8988T (cell line): ENCODE results near the gene UBE2V1.

Experiments
- DNase-seq: peaks from one replicate; pipeline ENCODE4 v3.0.0; 2011

UBE2V1 gene

DNA sequence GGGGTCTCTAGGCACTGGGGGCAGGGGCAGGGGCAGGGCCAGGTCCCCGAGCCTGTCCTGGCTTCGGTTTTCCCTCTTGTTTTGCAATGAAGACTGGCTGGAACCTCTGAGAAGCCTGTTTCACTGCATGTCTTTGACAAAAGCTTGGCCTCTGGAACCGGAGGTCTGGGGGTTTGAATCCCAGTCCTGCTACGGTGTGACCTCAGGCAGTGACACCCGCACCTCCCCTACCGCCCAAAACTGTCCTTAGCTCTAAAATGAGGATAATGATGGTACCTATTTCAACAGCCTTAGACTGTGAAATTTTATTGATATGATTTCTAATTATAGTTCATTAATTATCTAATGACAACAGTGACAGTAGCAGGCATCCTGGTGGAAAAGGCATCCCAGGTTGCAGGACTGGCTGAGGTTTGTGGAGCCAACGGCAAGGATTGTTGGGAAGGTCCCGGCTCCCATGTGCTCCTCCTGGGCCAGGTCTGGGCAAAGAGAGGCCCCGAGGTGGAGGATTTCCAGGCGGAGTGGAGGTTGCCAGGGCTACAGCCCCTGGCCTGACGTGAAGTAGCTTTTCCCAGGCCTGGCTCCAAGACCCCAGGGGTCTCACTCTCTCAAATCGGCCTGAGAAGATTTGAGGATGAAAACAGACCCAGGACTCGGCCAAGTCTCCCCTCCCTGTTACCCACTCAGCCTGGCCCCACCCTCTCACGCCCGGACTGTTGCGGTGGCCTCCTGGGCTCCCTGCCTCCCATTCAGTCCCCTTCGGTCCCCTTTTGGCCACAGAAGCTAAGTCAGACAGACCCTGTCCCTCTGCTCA is 72.3 kb downstream of the UBE2V1 start:
- DNase-seq = no peak

DNA sequence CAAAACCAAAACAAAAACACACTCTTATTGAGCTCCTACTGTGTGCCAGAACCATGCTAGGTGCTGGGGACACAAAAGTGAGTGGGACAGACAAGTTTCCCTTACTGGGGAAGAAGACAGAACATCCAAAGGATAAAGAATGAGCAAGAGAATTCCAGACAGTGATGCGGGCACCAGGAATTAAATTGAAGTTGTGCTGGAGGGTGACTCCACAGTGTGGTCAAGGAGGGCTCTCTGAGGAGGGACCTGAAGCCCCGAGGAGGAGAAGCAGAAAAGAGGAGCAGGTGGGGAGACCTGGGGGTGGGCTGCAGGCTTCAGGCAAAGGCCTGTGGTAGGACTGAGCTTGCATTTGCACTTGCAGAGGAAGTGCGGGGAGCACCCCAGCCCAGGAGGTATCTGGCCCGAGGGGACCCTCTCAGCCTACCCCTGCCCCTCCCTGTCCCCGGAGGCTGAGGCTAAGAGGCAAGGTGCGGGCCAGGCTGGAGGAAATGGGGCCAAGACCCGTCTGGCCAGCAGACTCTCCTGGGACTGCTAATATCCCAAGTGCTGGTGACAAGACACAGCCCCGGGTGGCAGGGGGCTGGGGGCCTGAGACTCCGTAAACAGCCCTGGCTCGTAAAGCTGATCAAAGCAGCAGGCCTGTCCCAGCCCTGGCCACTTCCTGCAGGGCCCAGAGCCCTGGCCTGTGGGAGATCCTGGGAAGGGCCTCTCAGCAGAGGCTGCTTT is 73.1 kb downstream of the UBE2V1 start:
- no peak for DNase-seq

- no peak for DNase-seq
Observed at GRCh38 chr20:50038574-50038991, 74.4 kb downstream of the UBE2V1 start.

DNA sequence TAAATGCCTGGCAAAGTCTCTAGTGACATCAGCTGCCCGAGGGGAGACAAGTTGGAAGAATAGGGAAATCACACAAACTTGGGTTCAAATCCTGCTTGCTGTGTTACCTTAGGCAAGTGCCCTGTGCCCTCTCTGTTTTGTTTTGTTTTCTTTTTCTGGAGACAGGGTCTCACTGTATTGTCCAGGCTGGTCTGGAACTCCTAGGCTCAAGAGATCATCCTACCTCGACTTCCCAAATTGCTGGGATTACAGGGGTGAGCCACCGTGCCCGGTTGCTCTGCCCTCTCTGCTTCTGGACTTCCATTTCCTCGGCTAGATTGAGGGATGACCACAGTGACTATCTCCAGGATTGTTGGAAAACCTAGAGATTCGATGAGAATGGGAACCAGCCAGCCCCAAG is 74.8 kb downstream of the UBE2V1 start:
- DNase-seq = no peak

GRCh38 chr20:50037575-50037974 is 75.4 kb downstream of the UBE2V1 start:
- DNase-seq = no peak

DNA sequence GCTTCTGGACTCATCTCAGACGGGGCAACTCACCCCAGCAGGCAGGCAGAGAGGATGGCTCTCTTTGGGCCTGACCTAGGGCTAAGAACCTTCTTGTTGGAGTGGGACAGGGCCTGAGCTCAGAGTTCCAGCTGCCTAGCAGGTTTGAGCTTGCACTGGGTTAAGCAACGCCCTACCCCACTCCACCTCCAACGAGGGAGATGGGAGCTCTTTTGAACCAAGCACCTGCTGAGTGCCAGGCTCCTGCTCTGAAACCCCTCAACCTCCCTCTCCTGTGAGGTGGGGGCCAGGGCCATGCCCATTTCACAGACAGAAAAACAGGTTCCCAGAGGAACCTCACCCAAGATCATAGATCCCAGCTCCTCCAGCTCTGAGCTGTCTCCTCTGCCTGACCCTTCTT is 75.8 kb downstream of the UBE2V1 start:
- DNase-seq = no peak

DNA sequence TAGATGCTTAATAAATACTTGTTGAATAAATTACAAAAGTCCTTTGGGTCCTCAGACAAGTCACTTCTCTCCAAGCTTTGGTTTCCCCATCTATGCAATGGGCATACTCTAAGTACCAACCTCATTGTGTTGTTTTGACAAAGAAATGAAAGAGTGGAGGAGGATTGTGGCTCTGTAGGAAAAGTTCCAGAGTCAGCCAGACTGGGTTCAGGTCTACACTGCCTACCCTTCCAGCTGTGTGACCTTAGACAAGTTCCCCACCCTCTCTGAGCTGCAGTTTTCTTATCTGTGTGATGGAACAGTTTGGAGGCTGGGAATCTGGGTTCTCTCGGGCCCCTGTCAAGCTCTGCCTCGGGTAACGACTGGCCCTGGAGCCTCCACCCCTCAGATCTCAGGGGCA is 76.2 kb downstream of the UBE2V1 start:
- DNase-seq = no peak

- no peak for DNase-seq
Observed at GRCh38 chr20:50034567-50035180, 78.3 kb downstream of the UBE2V1 start.

- no peak for DNase-seq
Observed at GRCh38 chr20:50032955-50033666, 79.8 kb downstream of the UBE2V1 start.
